HG03520 (cell line): ENCODE measurements around the gene AGPAT3.

Source experiments
- ATAC-seq: cut with Tn5 transposase; IDR thresholded peaks from one replicate; pipeline ENCODE4 v1.9.1; 2021; ENCODE audit warnings: mild to moderate bottlenecking, moderate library complexity; ENCODE audit not compliant: unreplicated experiment

The AGPAT3 gene

GRCh38 chr21:43951911-43952703 is 87.1 kb downstream of the AGPAT3 start:
- no peak for ATAC-seq

- ATAC-seq: no peak
Measured at GRCh38 chr21:43953021-43953420, 88.0 kb downstream of the AGPAT3 start.

- no peak for ATAC-seq
Measured at GRCh38 chr21:43954042-43954441, 89.0 kb downstream of the AGPAT3 start.

GRCh38 chr21:43954896-43955295 is 89.9 kb downstream of the AGPAT3 start:
- ATAC-seq: no peak

GRCh38 chr21:43956019-43956669 is 91.1 kb downstream of the AGPAT3 start:
- ATAC-seq: no peak

GRCh38 chr21:43956670-43957035 is 91.6 kb downstream of the AGPAT3 start:
- no peak for ATAC-seq

- ATAC-seq: no peak
Measured at GRCh38 chr21:43957128-43957571, 92.1 kb downstream of the AGPAT3 start.

GRCh38 chr21:43957611-43958362 is 92.8 kb downstream of the AGPAT3 start:
- no peak for ATAC-seq

GRCh38 chr21:43958364-43959158 is 93.5 kb downstream of the AGPAT3 start:
- ATAC-seq: no peak

- no peak for ATAC-seq
Measured at GRCh38 chr21:43959231-43960116, 94.5 kb downstream of the AGPAT3 start.

- ATAC-seq: no peak
Measured at GRCh38 chr21:43961382-43961909, 96.4 kb downstream of the AGPAT3 start.

GRCh38 chr21:43965911-43966585 is 101.0 kb downstream of the AGPAT3 start:
- ATAC-seq: no peak

- ATAC-seq: no peak
Measured at GRCh38 chr21:43966946-43967512, 102.0 kb downstream of the AGPAT3 start.

GRCh38 chr21:43967981-43968380 is 103.0 kb downstream of the AGPAT3 start:
- ATAC-seq: no peak

GRCh38 chr21:43968410-43969114 is 103.5 kb downstream of the AGPAT3 start:
- no peak for ATAC-seq

- no peak for ATAC-seq
Measured at GRCh38 chr21:43969115-43969444, 104.1 kb downstream of the AGPAT3 start.

- no peak for ATAC-seq
Measured at GRCh38 chr21:43970551-43970950, 105.5 kb downstream of the AGPAT3 start.
